NT2/D1 (cell line): Measurements from ENCODE around the gene TKT.

ENCODE experiments used
- YY1 ChIP-seq: IDR thresholded peaks from 2 replicates; pipeline ENCODE4 v1.6.1; 2011; ENCODE audit not compliant: insufficient read length, insufficient read depth
- ZNF274 ChIP-seq: IDR thresholded peaks from 2 replicates; pipeline ENCODE4 v1.6.1; 2011; ENCODE audit warnings: mild to moderate bottlenecking, low read depth, low read length

DNA sequence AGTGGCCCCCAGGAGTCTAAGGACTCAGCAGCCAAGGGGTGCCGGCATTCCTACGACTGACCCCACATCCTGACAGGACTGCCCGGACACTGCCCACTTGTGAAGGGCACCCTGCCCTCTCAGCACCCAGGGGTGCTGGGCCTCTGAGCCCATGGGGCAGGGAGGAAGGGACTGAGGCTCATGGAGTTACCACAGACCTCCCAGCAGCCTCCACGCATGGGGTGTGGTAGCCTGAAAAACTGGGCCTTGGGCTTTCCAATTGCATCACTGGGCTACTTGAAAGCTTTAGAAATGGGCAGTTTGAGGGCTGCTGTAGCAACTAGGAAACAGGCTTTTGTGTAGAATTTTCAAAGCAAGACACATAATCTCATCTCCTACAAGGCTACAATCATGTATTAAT, 13.2 kb downstream of the TKT start:
- TF ChIP-seq ZNF274 (no peak), YY1 (no peak)
